Effector memory CD4-positive, alpha-beta T cell (primary cell): ENCODE data around the gene MAML2.

ENCODE experiments used
- DNase-seq, 3 donors: peaks; one replicate each; pipeline ENCODE4 v3.0.0-alpha.2; 2020
- H3K27ac ChIP-seq: 2 replicates; pipeline ENCODE4 v1.7.0; 2013; ENCODE audit warnings: mild to moderate bottlenecking, low read length, moderate library complexity; ENCODE audit not compliant: insufficient read depth, poor library complexity, severe bottlenecking
- H3K27me3 ChIP-seq: replicated peaks from 2 replicates; pipeline ENCODE4 v1.7.0; 2013; ENCODE audit warnings: mild to moderate bottlenecking, low read length; ENCODE audit not compliant: insufficient read depth, control insufficient read depth, poor library complexity, severe bottlenecking
- H3K36me3 ChIP-seq: 2 replicates; pipeline ENCODE4 v1.7.0; 2013; ENCODE audit warnings: mild to moderate bottlenecking, low read length, moderate library complexity; ENCODE audit not compliant: control insufficient read depth, insufficient read depth
- H3K4me1 ChIP-seq: 2 replicates; pipeline ENCODE4 v1.7.0; 2013; ENCODE audit warnings: low read length, mild to moderate bottlenecking; ENCODE audit not compliant: control insufficient read depth, insufficient read depth, poor library complexity, severe bottlenecking
- H3K4me3 ChIP-seq: 2 replicates; pipeline ENCODE4 v1.7.0; 2013; ENCODE audit warnings: low read length, low read depth, mild to moderate bottlenecking; ENCODE audit not compliant: insufficient read depth, poor library complexity, severe bottlenecking
- H3K9me3 ChIP-seq: 2 replicates; pipeline ENCODE4 v1.7.0; 2013; ENCODE audit warnings: mild to moderate bottlenecking, low read length, moderate library complexity; ENCODE audit not compliant: control insufficient read depth

Gene MAML2

DNA sequence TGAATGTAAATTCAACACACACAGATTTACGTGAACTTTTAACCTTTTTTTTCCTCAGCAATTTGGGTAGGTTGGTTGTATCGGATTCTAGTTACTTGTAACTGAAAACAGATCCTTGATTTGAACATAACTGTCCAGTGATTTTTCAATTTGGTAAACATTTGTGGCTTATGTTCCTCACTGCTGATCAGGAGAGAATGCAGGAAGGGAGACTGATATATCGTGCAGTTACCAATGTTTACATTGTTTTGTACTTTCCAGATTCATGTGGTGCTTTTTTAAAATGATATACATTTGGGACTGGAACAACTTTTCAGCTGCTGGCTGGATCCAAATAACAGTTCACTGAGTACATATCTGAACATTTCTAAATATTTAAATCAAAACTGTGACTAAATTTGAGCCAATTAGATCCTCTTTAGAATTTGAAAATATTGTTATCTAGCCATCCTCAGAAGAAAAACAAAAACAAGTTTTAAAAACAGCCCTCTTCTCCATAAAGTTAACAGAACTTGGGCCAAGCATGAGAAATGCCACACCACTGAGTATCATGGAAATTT lies 334.8 kb downstream of the MAML2 start:
- no peaks in the 10 kb centered on the region for H3K36me3 ChIP-seq
- DNase-seq = no peak
- no peaks in the 10 kb centered on the region for H3K27me3 ChIP-seq
- no peak overlapping the region for H3K4me3 ChIP-seq
- no peaks in the 10 kb centered on the region for H3K9me3 ChIP-seq
- H3K27ac ChIP-seq = no peak overlapping the region
- peaks cover 10% of the 10 kb centered on the region for H3K4me1 ChIP-seq

GRCh38 chr11:96006037-96006436 lies 337.0 kb downstream of the MAML2 start:
- Histone ChIP-seq H3K9me3 (no peaks in the 10 kb centered on the region), H3K4me1 (no peaks in the 10 kb centered on the region), H3K27ac (no peak overlapping the region), H3K4me3 (no peak overlapping the region), H3K36me3 (no peaks in the 10 kb centered on the region), H3K27me3 (no peaks in the 10 kb centered on the region)
- DNase-seq = no peak

- H3K4me3 ChIP-seq = no peak overlapping the region
- H3K27ac ChIP-seq = no peak overlapping the region
- no peaks in the 10 kb centered on the region for H3K36me3 ChIP-seq
- no peaks in the 10 kb centered on the region for H3K4me1 ChIP-seq
- H3K27me3 ChIP-seq = no peaks in the 10 kb centered on the region
- H3K9me3 ChIP-seq = no peaks in the 10 kb centered on the region
- DNase-seq = no peak
Measured at GRCh38 chr11:96004862-96005261, 338.1 kb downstream of the MAML2 start.

GRCh38 chr11:96002754-96003290 lies 340.2 kb downstream of the MAML2 start:
- Histone ChIP-seq H3K27me3 (no peaks in the 10 kb centered on the region), H3K9me3 (no peaks in the 10 kb centered on the region), H3K4me3 (no peak overlapping the region), H3K4me1 (no peaks in the 10 kb centered on the region), H3K36me3 (no peaks in the 10 kb centered on the region), H3K27ac (no peak overlapping the region)
- DNase-seq = no peak

- Histone ChIP-seq H3K27me3 (no peaks in the 10 kb centered on the region), H3K4me1 (no peaks in the 10 kb centered on the region), H3K36me3 (no peaks in the 10 kb centered on the region), H3K4me3 (no peak overlapping the region), H3K9me3 (no peaks in the 10 kb centered on the region), H3K27ac (no peak overlapping the region)
- no peak for DNase-seq
Measured at GRCh38 chr11:96002339-96002738, 340.7 kb downstream of the MAML2 start.

DNA sequence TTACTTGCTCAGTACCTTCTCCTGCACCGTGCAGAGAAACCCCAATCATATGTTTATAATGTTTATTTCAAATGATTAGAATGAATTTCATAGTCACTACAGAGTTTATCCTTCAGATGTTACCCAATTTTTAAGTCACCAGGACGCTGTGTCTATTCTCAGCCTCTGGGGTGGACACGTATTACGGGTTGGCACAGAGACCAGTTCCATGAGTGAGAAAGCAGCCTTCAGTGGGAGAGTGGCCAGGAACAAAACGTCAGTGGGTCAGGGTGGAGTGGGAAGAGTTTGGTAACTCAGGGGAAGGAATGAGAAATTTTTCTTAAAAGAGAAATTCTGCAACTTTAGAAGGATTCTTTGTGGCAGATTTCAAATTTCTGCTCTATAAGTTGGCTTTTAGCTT lies 342.0 kb downstream of the MAML2 start:
- H3K9me3 ChIP-seq = no peaks in the 10 kb centered on the region
- no peak overlapping the region for H3K27ac ChIP-seq
- no peak overlapping the region for H3K4me3 ChIP-seq
- H3K36me3 ChIP-seq = no peaks in the 10 kb centered on the region
- H3K4me1 ChIP-seq = no peaks in the 10 kb centered on the region
- H3K27me3 ChIP-seq = no peaks in the 10 kb centered on the region
- no peak for DNase-seq

DNA sequence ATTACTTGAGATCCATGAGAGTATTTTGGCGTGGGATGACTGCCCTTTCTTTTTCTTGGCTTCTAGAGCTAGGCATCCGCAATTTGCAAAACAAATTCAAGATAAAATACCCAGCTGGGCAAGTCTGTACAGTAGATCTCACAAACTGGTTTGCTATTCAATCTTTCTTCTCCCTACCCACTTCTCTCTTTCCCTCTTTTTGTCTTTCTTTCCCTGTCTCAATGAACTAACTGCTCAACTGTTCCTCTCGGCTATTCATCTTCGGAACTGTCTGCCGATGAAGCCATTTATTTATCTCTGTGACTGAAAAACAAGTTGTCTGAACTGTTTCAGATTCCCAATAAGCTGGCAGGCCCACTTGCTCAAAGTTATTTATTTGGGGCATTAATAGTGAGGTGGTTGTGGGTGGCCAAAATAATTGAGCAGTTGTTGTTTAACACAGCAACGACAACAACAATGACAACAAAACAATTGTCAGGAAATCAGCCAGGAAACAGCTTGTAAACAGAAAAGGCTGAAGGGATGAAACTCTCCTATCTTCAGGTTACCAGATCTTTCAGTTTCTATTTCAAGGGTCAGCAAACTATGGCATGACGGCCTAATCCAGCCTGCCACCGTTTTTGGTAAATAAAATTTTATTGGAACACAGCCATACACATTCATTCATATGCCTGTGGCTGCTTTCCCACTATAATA lies 343.1 kb downstream of the MAML2 start:
- no peak for DNase-seq
- Histone ChIP-seq H3K4me3 (no peak overlapping the region), H3K9me3 (no peaks in the 10 kb centered on the region), H3K27me3 (no peaks in the 10 kb centered on the region), H3K36me3 (no peaks in the 10 kb centered on the region), H3K4me1 (no peaks in the 10 kb centered on the region), H3K27ac (no peak overlapping the region)

DNA sequence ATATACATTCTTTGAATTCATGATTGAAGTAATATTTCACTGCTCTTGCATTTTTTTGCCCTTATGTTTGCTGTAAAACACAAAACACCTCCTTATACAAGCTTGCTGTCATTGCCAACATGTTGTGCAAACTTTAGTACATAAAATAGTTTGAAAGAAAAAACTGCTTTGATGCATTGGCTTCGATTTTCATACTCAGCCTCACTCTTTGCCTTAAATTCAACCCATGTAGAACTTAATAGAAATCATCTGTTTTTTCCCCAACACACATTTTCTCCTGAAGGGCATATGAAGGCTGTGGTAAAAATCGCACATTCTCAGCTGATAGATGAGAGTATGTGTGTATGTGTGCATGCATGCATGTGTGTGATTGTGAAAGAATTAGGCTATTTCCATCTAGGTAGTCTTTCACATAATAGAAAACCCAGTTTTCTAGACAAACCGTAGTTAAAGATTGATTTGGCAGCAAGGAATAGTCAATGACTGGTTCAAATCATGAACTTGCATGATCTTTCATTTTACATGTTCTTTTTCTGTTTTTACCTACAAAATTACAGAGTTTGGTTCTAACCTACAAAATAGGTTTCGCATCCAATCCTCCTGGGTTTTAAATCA lies 346.3 kb downstream of the MAML2 start:
- Histone ChIP-seq H3K27me3 (no peaks in the 10 kb centered on the region), H3K36me3 (no peaks in the 10 kb centered on the region), H3K4me3 (no peak overlapping the region), H3K4me1 (no peaks in the 10 kb centered on the region), H3K27ac (no peak overlapping the region), H3K9me3 (no peaks in the 10 kb centered on the region)
- DNase-seq = no peak

- peaks cover 17% of the 10 kb centered on the region for H3K36me3 ChIP-seq
- H3K27me3 ChIP-seq = no peaks in the 10 kb centered on the region
- no peak overlapping the region for H3K27ac ChIP-seq
- no peaks in the 10 kb centered on the region for H3K9me3 ChIP-seq
- H3K4me3 ChIP-seq = no peak overlapping the region
- H3K4me1 ChIP-seq = no peaks in the 10 kb centered on the region
- no peak for DNase-seq
Measured at GRCh38 chr11:95994329-95994728, 348.7 kb downstream of the MAML2 start.
